Raji (cell line): ENCODE measurements around the gene ZNF585A.

ENCODE experiments used
- POLR2A ChIP-seq: IDR thresholded peaks from 2 replicates; pipeline ENCODE4 v1.6.1; 2011; ENCODE audit warnings: low read depth, low read length, control low read depth; ENCODE audit not compliant: insufficient read depth

The ZNF585A gene

DNA sequence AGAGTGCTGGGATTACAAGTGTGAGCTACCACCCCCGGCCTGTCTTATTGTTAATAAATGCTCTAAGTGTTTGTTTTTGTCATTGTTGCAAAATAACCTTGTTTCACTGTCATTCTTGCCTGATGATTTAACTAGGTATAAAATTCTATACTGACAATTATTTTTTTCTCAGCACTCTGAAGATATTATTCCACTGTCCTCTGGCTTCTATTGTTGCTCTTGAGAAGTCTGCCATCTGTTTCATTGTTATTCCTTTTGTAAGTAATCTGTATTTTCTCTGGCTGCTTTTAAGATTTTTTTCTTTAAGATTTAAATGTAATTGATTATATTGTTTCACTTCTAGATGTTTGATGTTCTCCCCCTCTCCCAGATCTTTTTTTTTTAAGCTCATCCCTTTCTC, 76.6 kb downstream of the ZNF585A start:
- no peak for TF ChIP-seq POLR2A
